Calu3 (cell line): ENCODE data around the gene FRK. TPM values are rescaled to one million over a fixed set of nuclear protein-coding genes. Genes with fewer than 3 reads are reported as not detected.

Experiments used
- BruUV-seq: library from RNA; stranded (reverse); fragments of 400-500 nt; replicated peaks from 2 replicates; lab custom pipeline; 2021; lab: Mats Ljungman, UMichigan
- CTCF ChIA-PET: fragments of 300-600 bp; sonication (Branson Sonifier 250); formaldehyde crosslinking; loops from one replicate; lab custom pipeline; 2022; ENCODE audit warnings: antibody characterized with exemption; lab: Charles Lee
- DNase-seq: peaks from one replicate; pipeline ENCODE4 v3.0.0; 2022
- H3K27ac Mint-ChIP-seq: one replicate; pipeline ENCODE4 v1.8.0; 2022; ENCODE audit warnings: mixed read lengths; ENCODE audit not compliant: unreplicated experiment
- H3K27me3 Mint-ChIP-seq: one replicate; pipeline ENCODE4 v1.8.0; 2022; ENCODE audit warnings: mixed read lengths; ENCODE audit not compliant: unreplicated experiment
- H3K36me3 Mint-ChIP-seq: one replicate; pipeline ENCODE4 v1.8.0; 2022; ENCODE audit warnings: mild to moderate bottlenecking, moderate library complexity, mixed read lengths; ENCODE audit not compliant: insufficient read depth, unreplicated experiment
- H3K4me1 Mint-ChIP-seq: one replicate; pipeline ENCODE4 v1.8.0; 2022; ENCODE audit warnings: mild to moderate bottlenecking, low read depth, mixed read lengths; ENCODE audit not compliant: unreplicated experiment
- H3K4me3 Mint-ChIP-seq: one replicate; pipeline ENCODE4 v1.8.0; 2022; ENCODE audit warnings: mild to moderate bottlenecking, low read depth, moderate library complexity, mixed read lengths; ENCODE audit not compliant: unreplicated experiment
- H3K9me3 Mint-ChIP-seq: one replicate; pipeline ENCODE4 v1.8.0; 2022; ENCODE audit warnings: low read depth, mixed read lengths; ENCODE audit not compliant: unreplicated experiment
- CTCF ChIP-seq: fragments of 200-600 bp; IDR thresholded peaks from one replicate; pipeline ENCODE4 v1.8.0; 2022; ENCODE audit warnings: antibody characterized with exemption; ENCODE audit not compliant: unreplicated experiment
- intact Hi-C: fragments of 100-400 bp; cut with micrococcal nuclease; formaldehyde crosslinking; loops from one replicate; pipeline ENCODE4 v1.10.0; 2022; ENCODE audit not compliant: unreplicated experiment
- total RNA-seq: library from RNA; stranded (reverse); gene quantifications from 2 replicates; pipeline ENCODE4 v1.2.3, GENCODE V29; 2022

The FRK gene
- total RNA-seq, 1 experiment from 2014 or later: 21.2 TPM

GRCh38 chr6:116094041-116094440, 33.4 kb upstream of the FRK start:
- intact Hi-C loops: no loop called here
- no TSS peak for BruUV-seq
- CTCF ChIA-PET: no interaction called here
- TF ChIP-seq CTCF: no peak
- Mint-ChIP-seq H3K9me3 (peaks cover 8% of the 10 kb centered on the region), H3K27me3 (no peaks in the 10 kb centered on the region), H3K4me3 (no peak overlapping the region), H3K36me3 (no peaks in the 10 kb centered on the region), H3K4me1 (peaks cover 12% of the 10 kb centered on the region), H3K27ac (no peak overlapping the region)
- DNase-seq: no peak

- peaks cover 4% of the 10 kb centered on the region for H3K9me3 Mint-ChIP-seq
- no peaks in the 10 kb centered on the region for H3K27me3 Mint-ChIP-seq
- no peak overlapping the region for H3K27ac Mint-ChIP-seq
- CTCF ChIA-PET: no interaction called here
- TF ChIP-seq CTCF: no peak
- peaks cover 12% of the 10 kb centered on the region for H3K4me1 Mint-ChIP-seq
- DNase-seq: no peak
- intact Hi-C loops: no loop called here
- no TSS peak for BruUV-seq
- H3K4me3 Mint-ChIP-seq: no peak overlapping the region
- H3K36me3 Mint-ChIP-seq: no peaks in the 10 kb centered on the region
Observed at GRCh38 chr6:116090251-116090650, 29.6 kb upstream of the FRK start.

- Mint-ChIP-seq H3K27me3 (no peaks in the 10 kb centered on the region), H3K36me3 (no peaks in the 10 kb centered on the region), H3K4me1 (peaks cover 12% of the 10 kb centered on the region), H3K4me3 (no peak overlapping the region), H3K27ac (no peak overlapping the region), H3K9me3 (no peaks in the 10 kb centered on the region)
- intact Hi-C loops: no loop called here
- no TSS peak for BruUV-seq
- DNase-seq: no peak
- CTCF ChIA-PET: no interaction called here
- no peak for TF ChIP-seq CTCF
Observed at GRCh38 chr6:116088946-116089345, 28.3 kb upstream of the FRK start.

- H3K27me3 Mint-ChIP-seq: no peaks in the 10 kb centered on the region
- no peak overlapping the region for H3K4me3 Mint-ChIP-seq
- no peak overlapping the region for H3K27ac Mint-ChIP-seq
- H3K4me1 Mint-ChIP-seq: peaks cover 12% of the 10 kb centered on the region
- no peaks in the 10 kb centered on the region for H3K9me3 Mint-ChIP-seq
- DNase-seq: no peak
- intact Hi-C loops: no loop called here
- no peak for TF ChIP-seq CTCF
- no peaks in the 10 kb centered on the region for H3K36me3 Mint-ChIP-seq
- BruUV-seq: no TSS peak
- CTCF ChIA-PET: interaction anchor here (0.9 to 1.5 kb wide), 3 partner anchors 10 to 77 kb away, joined by 3 to 5 read pairs (median 4); no protein-coding TSS in a partner anchor
Observed at GRCh38 chr6:116087437-116088027, 26.8 kb upstream of the FRK start.
